C4-2B (cell line): ENCODE data around the gene MCRIP1.

Experiments
- ZFX ChIP-seq: fragments of 450-650 bp; IDR thresholded peaks from 2 replicates; pipeline ENCODE4 v1.6.1; 2017
- TF ChIP-seq, protein P1 (sequence below): fragments of 450-650 bp; conservative IDR thresholded peaks from 2 replicates; pipeline ENCODE4 v1.5.1; 2017; ENCODE audit warnings: mild to moderate bottlenecking

GRCh38 chr17:81814748-81815645 lies 18.1 kb downstream of the MCRIP1 start:
- TF ChIP-seq, protein P1, sequence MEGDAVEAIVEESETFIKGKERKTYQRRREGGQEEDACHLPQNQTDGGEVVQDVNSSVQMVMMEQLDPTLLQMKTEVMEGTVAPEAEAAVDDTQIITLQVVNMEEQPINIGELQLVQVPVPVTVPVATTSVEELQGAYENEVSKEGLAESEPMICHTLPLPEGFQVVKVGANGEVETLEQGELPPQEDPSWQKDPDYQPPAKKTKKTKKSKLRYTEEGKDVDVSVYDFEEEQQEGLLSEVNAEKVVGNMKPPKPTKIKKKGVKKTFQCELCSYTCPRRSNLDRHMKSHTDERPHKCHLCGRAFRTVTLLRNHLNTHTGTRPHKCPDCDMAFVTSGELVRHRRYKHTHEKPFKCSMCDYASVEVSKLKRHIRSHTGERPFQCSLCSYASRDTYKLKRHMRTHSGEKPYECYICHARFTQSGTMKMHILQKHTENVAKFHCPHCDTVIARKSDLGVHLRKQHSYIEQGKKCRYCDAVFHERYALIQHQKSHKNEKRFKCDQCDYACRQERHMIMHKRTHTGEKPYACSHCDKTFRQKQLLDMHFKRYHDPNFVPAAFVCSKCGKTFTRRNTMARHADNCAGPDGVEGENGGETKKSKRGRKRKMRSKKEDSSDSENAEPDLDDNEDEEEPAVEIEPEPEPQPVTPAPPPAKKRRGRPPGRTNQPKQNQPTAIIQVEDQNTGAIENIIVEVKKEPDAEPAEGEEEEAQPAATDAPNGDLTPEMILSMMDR = no peak
- TF ChIP-seq ZFX = no peak
